ENCODE measurements around the gene SLC25A15.

The SLC25A15 gene

DNA sequence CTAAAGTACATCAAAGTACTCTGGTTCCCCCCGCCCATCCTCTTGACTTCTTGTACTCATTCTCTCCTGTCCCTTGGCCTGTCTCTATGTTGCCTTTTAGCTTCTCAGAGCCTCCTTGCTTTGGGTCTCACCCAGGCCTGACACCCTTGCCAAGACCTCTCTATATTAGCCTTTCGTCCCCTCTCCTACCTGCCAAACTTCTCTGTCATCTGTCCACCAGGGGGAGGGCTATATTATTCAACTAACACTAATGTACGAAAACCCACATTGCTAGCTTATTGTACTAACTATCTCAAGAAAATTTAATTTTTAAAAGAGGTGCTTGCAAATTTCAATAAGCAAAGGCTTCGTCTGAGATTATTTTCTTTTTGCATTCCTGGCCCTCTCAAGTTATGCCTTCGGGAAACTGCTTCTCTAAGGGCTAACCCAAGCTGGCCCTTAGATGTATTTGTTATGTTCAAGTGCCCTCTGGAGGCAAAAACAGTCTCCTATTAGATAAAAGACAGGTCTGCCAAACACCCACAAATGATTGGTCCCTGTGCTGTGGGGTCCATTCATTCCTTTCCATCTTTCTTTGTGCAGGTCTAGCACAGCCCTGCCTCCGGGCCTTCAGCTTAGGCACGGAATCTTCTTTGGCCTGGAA lies 12.1 kb upstream of the SLC25A15 start (continued):
- TF ChIP-seq, protein P1, sequence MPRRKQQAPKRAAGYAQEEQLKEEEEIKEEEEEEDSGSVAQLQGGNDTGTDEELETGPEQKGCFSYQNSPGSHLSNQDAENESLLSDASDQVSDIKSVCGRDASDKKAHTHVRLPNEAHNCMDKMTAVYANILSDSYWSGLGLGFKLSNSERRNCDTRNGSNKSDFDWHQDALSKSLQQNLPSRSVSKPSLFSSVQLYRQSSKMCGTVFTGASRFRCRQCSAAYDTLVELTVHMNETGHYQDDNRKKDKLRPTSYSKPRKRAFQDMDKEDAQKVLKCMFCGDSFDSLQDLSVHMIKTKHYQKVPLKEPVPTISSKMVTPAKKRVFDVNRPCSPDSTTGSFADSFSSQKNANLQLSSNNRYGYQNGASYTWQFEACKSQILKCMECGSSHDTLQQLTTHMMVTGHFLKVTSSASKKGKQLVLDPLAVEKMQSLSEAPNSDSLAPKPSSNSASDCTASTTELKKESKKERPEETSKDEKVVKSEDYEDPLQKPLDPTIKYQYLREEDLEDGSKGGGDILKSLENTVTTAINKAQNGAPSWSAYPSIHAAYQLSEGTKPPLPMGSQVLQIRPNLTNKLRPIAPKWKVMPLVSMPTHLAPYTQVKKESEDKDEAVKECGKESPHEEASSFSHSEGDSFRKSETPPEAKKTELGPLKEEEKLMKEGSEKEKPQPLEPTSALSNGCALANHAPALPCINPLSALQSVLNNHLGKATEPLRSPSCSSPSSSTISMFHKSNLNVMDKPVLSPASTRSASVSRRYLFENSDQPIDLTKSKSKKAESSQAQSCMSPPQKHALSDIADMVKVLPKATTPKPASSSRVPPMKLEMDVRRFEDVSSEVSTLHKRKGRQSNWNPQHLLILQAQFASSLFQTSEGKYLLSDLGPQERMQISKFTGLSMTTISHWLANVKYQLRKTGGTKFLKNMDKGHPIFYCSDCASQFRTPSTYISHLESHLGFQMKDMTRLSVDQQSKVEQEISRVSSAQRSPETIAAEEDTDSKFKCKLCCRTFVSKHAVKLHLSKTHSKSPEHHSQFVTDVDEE (CRISPR knock-in tag; IDR thresholded peaks at IDR 0.05) = no peak
- TF ChIP-seq ISL1 (CRISPR knock-in tag; IDR thresholded peaks at IDR 0.05) (no peak), ARNTL (CRISPR knock-in tag; IDR thresholded peaks at IDR 0.05; ENCODE audit: borderline replicate concordance, low read depth) (no peak), TOX (CRISPR knock-in tag; IDR thresholded peaks at IDR 0.05; ENCODE audit: borderline replicate concordance) (no peak), ZC3H10 (CRISPR knock-in tag; IDR thresholded peaks at IDR 0.05) (no peak), SNAI2 (CRISPR knock-in tag; IDR thresholded peaks at IDR 0.05) (no peak), PPARA (CRISPR knock-in tag; IDR thresholded peaks at IDR 0.05; ENCODE audit: borderline replicate concordance) (no peak), ZNF70 (CRISPR knock-in tag; IDR thresholded peaks at IDR 0.05) (no peak), ZNF8 (CRISPR knock-in tag; IDR thresholded peaks at IDR 0.05) (no peak)

DNA sequence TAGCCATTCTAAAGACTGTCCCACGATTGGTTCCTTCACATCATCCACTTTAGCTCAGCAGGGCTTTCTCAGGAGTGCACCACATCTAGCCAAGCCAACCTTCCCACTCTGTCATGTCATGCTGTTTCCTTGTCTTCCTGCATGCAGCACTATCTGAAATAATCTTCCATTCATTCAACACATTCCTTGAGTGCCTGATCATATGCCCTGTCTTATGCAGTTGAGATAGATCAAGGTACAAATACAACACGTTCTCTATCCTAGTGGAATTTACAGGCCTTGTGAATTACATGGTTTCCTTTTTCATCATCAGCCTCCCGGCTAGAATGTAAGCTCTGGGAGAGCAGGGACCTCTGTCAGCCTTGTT lies 11.6 kb upstream of the SLC25A15 start:
- no peak for TF ChIP-seq ZFP30 (CRISPR knock-in tag; IDR thresholded peaks at IDR 0.05)
- TF ChIP-seq ZNF565 (CRISPR knock-in tag; conservative IDR thresholded peaks at IDR 0.05; ENCODE audit: low read depth) = no peak
- TF ChIP-seq CREB5 (CRISPR knock-in tag; IDR thresholded peaks at IDR 0.05; ENCODE audit: low read depth) = no peak
- TF ChIP-seq ARNTL (CRISPR knock-in tag; IDR thresholded peaks at IDR 0.05; ENCODE audit: borderline replicate concordance, low read depth) = no peak
- TF ChIP-seq RARB (CRISPR knock-in tag; IDR thresholded peaks at IDR 0.05) = no peak
- TF ChIP-seq, protein P1 (CRISPR knock-in tag; IDR thresholded peaks at IDR 0.05) = no peak
- TF ChIP-seq ISL1 (CRISPR knock-in tag; IDR thresholded peaks at IDR 0.05) = no peak
- no peak for TF ChIP-seq CSRNP3 (CRISPR knock-in tag; IDR thresholded peaks at IDR 0.05)
- TF ChIP-seq BACH2 (CRISPR knock-in tag; IDR thresholded peaks at IDR 0.05; ENCODE audit: borderline replicate concordance) = no peak
- TF ChIP-seq TCF4 (CRISPR knock-in tag; IDR thresholded peaks at IDR 0.05; ENCODE audit: borderline replicate concordance) = no peak
- no peak for TF ChIP-seq OSR1 (CRISPR knock-in tag; IDR thresholded peaks at IDR 0.05)
- no peak for TF ChIP-seq ZNF70 (CRISPR knock-in tag; IDR thresholded peaks at IDR 0.05)
- ATAC-seq = peak; percentile 23; the same call in 2 of the 3 replicates

- TF ChIP-seq ISL1 (CRISPR knock-in tag; IDR thresholded peaks at IDR 0.05) = no peak
- TF ChIP-seq TOX (CRISPR knock-in tag; IDR thresholded peaks at IDR 0.05; ENCODE audit: borderline replicate concordance) = no peak
- TF ChIP-seq OSR1 (CRISPR knock-in tag; IDR thresholded peaks at IDR 0.05) = no peak
- no peak for TF ChIP-seq CREB5 (CRISPR knock-in tag; IDR thresholded peaks at IDR 0.05; ENCODE audit: low read depth)
- no peak for ATAC-seq
Observed at GRCh38 chr13:40779049-40779448, 10.4 kb upstream of the SLC25A15 start.

Data from SK-N-SH treated with all-trans-retinoic acid at 6 μM for 48 hours (cell line).